Stimulated activated CD4-positive, alpha-beta T cell treated with anti-CD3 and anti-CD28 coated beads, Interleukin-1b, Interleukin-23, amount 100 ng/mL, for 24 hours (primary cell): ENCODE data around the gene CROCC.
"Not testable (repeated sequence)": the region's sequence is repeated elsewhere in the genome, so short reads cannot be mapped to it uniquely, and the experiment has no call there.

Experiments
- DNase-seq, 4 experiments: peaks; one replicate each; pipeline ENCODE4 v3.0.0-alpha.2; 2020; ENCODE audit warnings: low read depth in 4 of 4, low spot score in 1 of 4

CROCC gene

GRCh38 chr1:16938351-16939321, 16.9 kb downstream of the CROCC start:
- no peak for DNase-seq

- DNase-seq: not testable (repeated sequence)
Measured at GRCh38 chr1:16939386-16940180, 17.9 kb downstream of the CROCC start.

DNA sequence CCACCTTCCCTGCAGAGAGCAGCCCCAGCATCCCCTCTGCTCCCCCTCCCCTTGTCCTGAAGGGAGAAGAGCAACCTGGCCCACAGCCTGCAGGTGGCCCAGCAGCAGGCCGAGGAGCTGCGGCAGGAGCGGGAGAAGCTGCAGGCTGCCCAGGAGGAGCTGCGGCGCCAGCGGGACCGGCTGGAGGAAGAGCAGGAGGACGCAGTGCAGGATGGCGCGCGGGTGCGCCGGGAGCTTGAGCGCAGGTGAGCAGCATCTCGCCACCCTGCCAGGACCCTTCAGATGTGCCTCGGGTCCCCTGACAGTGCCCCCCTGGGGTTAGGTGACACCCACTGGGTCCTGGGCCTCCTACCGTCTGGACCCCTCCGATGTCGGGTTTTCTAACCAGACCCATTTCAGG, 22.3 kb downstream of the CROCC start:
- DNase-seq: no peak

DNA sequence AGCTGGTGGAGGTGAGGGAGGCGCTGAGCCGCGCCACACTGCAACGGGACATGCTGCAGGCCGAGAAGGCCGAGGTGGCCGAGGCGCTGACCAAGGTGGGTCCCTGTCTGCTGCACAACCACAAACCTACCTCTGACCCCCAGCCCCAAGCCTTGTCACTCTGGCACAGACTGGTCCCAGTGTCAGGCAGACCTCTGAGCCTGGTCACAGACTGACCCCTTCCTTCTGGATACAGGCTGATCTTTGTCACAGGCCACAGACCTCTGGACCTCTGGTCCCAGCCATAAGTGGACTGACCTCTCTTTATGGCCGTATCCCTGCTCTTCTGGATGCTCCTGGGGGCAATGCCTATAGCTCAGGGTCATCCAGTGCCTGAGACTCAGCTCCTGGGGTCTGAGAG, 23.8 kb downstream of the CROCC start:
- not testable (repeated sequence) for DNase-seq

DNA sequence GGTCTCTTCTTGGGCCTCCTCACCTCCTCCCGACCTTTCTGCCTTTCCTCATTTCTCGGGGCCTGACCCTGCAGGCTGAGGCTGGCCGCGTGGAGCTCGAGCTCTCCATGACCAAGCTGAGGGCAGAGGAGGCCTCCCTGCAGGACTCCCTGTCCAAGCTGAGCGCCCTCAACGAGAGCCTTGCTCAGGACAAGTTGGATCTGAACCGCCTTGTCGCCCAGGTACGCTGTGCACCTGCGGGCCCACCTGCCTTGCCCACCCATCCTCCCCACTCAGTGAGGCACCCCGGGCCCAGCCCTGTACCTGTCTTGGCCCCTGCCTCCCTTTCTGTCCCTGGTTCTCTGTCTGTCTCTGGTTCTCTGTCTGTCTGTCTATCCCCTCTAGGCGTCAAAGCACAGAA, 24.5 kb downstream of the CROCC start:
- not testable (repeated sequence) for DNase-seq

DNA sequence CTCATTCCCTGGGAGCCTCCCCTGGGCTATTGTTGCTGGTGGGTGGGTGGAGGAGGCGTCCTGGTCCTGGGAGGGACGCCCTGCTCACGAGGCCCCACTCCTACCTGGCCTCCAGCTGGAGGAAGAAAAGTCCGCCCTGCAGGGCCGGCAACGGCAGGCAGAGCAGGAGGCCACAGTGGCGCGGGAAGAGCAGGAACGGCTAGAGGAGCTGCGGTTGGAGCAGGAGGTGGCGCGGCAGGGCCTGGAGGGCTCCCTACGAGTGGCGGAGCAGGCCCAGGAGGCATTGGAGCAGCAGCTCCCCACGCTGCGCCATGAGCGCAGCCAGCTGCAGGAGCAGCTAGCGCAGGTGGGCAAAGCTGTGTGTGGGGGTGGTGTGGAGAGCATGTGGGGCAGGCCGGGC, 24.9 kb downstream of the CROCC start:
- DNase-seq: no peak

- DNase-seq: not testable (repeated sequence)
Measured at GRCh38 chr1:16948282-16948891, 26.7 kb downstream of the CROCC start.

DNA sequence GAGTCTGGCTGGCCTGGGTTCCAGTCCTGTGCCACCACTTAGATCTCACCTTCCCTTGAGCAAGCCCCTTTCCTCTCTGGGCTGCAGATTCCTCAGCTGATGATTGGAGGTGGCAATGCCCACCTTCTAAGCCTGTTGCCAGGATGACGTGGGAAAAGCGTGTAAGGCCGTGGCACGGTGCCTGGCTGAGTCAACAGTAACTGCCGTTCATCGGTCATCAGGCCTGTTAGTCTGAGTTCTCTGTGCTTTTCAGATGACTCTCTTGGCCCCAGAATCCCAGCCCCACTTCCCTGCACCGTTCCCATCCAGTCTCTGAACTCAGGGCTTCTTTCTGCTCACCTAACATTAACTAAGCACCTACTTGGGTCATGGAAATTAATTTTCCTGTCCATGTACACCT, 27.3 kb downstream of the CROCC start:
- not testable (repeated sequence) for DNase-seq

GRCh38 chr1:16952376-16952775, 30.6 kb downstream of the CROCC start:
- not testable (repeated sequence) for DNase-seq

- DNase-seq: no peak
Measured at GRCh38 chr1:16954579-16954978, 32.8 kb downstream of the CROCC start.

DNA sequence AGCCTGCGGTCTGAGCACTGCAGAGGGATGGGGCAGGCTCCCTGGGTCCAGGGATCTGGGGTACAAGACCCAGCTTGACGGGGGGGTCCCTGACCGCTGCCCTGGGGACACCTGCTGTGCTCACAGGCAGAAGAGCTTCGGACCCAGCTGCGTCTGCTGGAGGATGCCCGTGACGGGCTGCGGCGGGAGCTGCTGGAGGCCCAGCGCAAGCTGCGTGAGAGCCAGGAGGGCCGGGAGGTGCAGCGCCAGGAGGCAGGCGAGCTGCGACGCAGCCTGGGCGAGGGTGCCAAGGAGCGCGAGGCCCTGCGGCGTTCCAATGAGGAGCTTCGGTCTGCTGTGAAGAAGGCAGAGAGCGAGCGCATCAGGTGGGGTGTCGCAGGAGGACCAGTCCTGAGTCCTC, 33.5 kb downstream of the CROCC start:
- no peak for DNase-seq

GRCh38 chr1:16956775-16957174, 35.0 kb downstream of the CROCC start:
- no peak for DNase-seq

DNA sequence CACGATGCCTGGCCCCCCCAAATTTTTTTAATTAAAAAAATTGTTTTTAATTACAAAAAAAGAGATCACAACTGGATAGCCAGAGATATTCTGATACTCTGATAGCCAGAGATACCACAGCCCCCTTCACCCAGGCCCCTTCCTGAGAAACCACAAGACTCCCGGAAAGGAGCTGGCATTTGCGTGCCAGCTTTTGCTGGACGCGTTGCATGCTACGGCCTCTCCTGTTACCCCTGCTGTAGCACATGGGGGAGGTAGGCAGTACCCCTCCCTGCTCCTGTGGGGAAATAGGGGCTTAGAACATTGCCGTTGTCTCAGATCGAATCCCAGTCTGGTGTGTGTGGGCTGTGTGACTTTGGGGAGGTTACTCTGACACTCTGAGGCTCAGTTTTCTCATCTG, 36.0 kb downstream of the CROCC start:
- DNase-seq: no peak

DNA sequence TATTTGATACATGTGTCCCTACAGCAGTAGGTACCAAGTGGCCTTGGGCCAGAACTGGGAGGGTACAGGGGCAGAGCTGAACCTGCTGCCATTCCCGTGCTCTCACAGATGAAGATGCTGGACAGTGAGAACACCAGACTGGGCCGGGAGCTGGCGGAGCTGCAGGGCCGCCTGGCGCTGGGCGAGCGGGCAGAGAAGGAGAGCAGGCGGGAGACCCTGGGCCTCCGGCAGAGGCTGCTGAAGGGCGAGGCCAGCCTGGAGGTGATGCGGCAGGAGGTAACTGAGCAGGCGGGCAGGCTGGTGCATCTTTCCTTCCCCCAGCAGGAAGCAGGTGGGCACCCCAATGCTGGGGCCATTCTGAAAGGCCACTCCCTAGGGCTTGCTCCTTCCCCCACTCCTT, 36.7 kb downstream of the CROCC start:
- no peak for DNase-seq

DNA sequence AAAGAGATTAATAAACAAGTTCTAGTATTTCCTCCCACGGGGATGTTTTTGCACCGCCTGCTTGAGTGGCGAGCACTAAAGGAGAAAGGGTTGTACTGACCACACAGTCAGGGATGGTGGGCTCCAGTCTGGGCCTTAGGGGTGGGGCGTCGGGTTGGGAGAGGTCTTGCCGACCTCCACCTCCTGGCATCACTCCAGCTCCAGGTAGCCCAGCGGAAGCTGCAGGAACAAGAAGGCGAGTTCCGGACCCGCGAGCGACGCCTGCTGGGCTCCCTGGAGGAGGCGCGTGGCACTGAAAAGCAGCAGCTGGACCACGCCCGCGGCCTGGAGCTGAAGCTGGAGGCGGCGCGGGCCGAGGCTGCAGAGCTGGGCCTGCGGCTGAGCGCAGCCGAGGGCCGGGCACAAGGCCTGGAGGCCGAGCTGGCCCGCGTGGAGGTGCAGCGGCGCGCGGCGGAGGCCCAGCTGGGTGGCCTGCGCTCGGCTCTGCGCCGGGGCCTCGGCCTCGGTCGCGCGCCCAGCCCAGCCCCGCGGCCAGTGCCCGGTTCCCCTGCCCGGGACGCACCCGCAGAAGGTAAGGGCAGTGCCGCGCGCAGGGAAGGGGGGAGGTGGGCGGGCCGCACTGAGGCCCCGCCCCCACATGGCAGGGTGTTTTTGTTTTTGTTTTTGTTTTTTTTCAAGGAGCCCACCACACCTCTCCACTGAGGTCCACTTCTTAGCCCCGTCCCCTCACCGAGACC, 39.0 kb downstream of the CROCC start:
- DNase-seq: peak; percentile 56 to 83 (median 69)

GRCh38 chr1:16961297-16962133, 39.8 kb downstream of the CROCC start:
- no peak for DNase-seq

DNA sequence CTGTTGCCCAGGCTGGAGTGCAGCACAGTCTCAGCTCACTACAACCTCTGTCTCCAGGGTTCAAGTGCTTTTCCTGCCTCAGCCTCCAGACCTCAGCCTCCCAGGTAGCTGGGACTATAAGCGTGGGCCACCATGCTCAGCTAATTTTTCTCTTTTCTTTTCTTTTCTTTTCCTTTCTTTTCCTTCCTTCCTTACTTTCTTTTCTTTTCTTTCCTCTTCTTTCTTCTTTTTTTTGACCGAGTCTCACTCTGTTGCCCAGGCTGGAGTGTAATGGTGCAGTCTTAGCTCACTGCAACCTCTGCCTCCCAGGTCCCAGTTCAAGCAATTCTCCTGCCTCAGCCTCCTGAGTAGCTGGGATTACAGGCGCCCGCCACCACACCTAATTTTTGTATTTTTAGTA, 42.4 kb downstream of the CROCC start:
- not testable (repeated sequence) for DNase-seq

DNA sequence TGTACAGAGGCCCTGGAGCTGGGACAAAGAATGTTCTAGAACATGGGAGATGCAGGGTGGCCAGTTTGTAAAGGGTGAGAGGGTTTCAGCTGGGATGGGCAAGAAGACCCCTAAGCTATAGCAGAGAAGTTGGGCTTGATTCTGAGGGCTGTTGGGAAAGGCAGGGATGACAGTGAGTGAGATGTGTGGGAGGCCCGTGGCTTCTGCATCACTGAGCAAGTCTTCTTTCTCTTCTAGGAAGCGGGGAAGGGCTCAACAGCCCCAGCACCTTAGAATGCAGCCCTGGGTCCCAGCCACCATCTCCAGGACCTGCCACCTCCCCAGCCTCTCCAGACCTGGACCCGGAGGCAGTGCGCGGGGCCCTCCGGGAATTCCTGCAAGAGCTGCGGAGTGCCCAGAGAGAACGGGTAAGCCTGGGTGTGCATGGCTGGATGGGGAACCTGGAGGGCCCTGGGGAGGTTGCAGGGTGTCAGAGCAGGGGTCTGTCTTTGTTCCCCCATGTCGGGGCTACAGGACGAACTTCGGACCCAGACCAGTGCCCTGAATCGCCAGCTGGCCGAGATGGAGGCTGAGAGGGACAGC, 43.8 kb downstream of the CROCC start:
- DNase-seq: no peak

- DNase-seq: no peak
Measured at GRCh38 chr1:16966282-16966681, 44.6 kb downstream of the CROCC start.
